HepG2 (cell line): ENCODE results near the gene APC2. TPM values are rescaled to one million over a fixed set of nuclear protein-coding genes. Genes with fewer than 3 reads are reported as not detected.

Experiments
- ATAC-seq: fragments of 200-7000 bp; cut with Tn5 transposase; 3 replicates; pipeline ENCODE4 v1.9.1; 2020; ENCODE audit warnings: mild to moderate bottlenecking, moderate library complexity
- BruUV-seq: library from RNA; stranded (reverse); fragments of 400-500 nt; replicated peaks from 2 replicates; lab custom pipeline; 2021; lab: Mats Ljungman, UMichigan
- CTCF ChIA-PET: fragments of 300-600 bp; formaldehyde crosslinking; extraction: SDS; loops from one replicate; lab custom pipeline; 2021; ENCODE audit warnings: low total read pairs, inconsistent platforms, low intra/inter-chr PET ratio; lab: Yijun Ruan, JAX
- POLR2A ChIA-PET: fragments of 350-600 bp; sonication (Branson Sonifier 250); formaldehyde crosslinking; loops from one replicate; lab custom pipeline; 2020; ENCODE audit warnings: antibody characterized with exemption, inconsistent platforms; lab: Yijun Ruan, JAX
- DNase-seq: peaks from one replicate; pipeline ENCODE4 v3.0.0-alpha.2; 2015; ENCODE audit warnings: low spot score
- FAIRE-seq: peaks from 3 replicates; lab custom pipeline; 2011; peaks lifted over from hg19 to GRCh38; lab: Jason Lieb, UNC
- H2AFZ ChIP-seq: one replicate; pipeline ENCODE4 v1.6.1; 2011; ENCODE audit warnings: low read length, inconsistent platforms
- H3K27ac ChIP-seq: fragments of 300-600 bp; 3 replicates; pipeline ENCODE4 v1.8.0; 2011; ENCODE audit warnings: mixed run types, mild to moderate bottlenecking, mixed read lengths, low read length, inconsistent platforms; ENCODE audit not compliant: insufficient read depth; ENCODE audit errors: extremely low read length
- H3K27me3 ChIP-seq, 2 experiments: fragments of 200-600 bp in 1 of 2; 2 replicates in 1 of 2; 3 replicates in 1 of 2; pipeline versions ENCODE4 v1.6.0 to v1.8.0; 2011; ENCODE audit warnings: low read length in 2 of 2, mild to moderate bottlenecking in 2 of 2, moderate library complexity in 2 of 2, inconsistent platforms in 1 of 2; ENCODE audit not compliant: insufficient read depth in 2 of 2, control insufficient read depth in 1 of 2
- H3K36me3 ChIP-seq, 2 experiments: fragments of 200-600 bp in 1 of 2; replicated peaks in 1 of 2; 2 replicates in 1 of 2; 3 replicates in 1 of 2; pipeline versions ENCODE4 v1.5.1 to v1.8.0; 2011; ENCODE audit warnings: low read length in 2 of 2, inconsistent platforms in 1 of 2; ENCODE audit not compliant: insufficient read depth in 2 of 2, control insufficient read depth in 1 of 2
- H3K4me1 ChIP-seq: 2 replicates; pipeline ENCODE4 v1.5.1; 2012; ENCODE audit warnings: low read length, inconsistent platforms; ENCODE audit not compliant: insufficient read depth
- H3K4me2 ChIP-seq: 2 replicates; pipeline ENCODE4 v1.6.0; 2011; ENCODE audit warnings: low read depth, low read length, inconsistent platforms
- H3K4me3 ChIP-seq, 3 experiments: fragments of 200-600 bp in 1 of 3; sonication (generic), shearing (Covaris generic) in 1 of 3; replicated peaks in 1 of 3; 2 replicates each; pipeline ENCODE4 v1.5.1; 2011 to 2016; ENCODE audit warnings: low read length in 3 of 3, inconsistent platforms in 2 of 3, low read depth in 2 of 3, mild to moderate bottlenecking in 2 of 3, control low read depth in 1 of 3, mixed read lengths in 1 of 3; ENCODE audit not compliant: insufficient read depth in 1 of 3
- H3K79me2 ChIP-seq: one replicate; pipeline ENCODE4 v1.6.1; 2011; ENCODE audit warnings: low read length, inconsistent platforms; ENCODE audit not compliant: insufficient read depth
- H3K9ac ChIP-seq: 2 replicates; pipeline ENCODE4 v1.6.0; 2011; ENCODE audit warnings: mild to moderate bottlenecking, low read depth, low read length, inconsistent platforms; ENCODE audit not compliant: insufficient read depth
- H3K9me3 ChIP-seq: 2 replicates; pipeline ENCODE4 v1.5.1; 2012; ENCODE audit warnings: mild to moderate bottlenecking, low read length
- H4K20me1 ChIP-seq: 2 replicates; pipeline ENCODE4 v1.6.0; 2011; ENCODE audit warnings: inconsistent platforms, mild to moderate bottlenecking, low read length, moderate library complexity; ENCODE audit not compliant: insufficient read depth
- ATF7 ChIP-seq, 2 experiments: fragments of 450-650 bp in 1 of 2; sonication (generic) in 1 of 2; formaldehyde crosslinking in 1 of 2; IDR thresholded peaks; 2 replicates each; pipeline versions ENCODE4 v1.4.0 to v1.6.1; 2016 to 2020; ENCODE audit warnings: antibody characterized with exemption in 1 of 2, mild to moderate bottlenecking in 1 of 2, missing genetic modification reagents in 1 of 2
- MTA1 ChIP-seq: sonication (generic); formaldehyde crosslinking; IDR thresholded peaks from 2 replicates; pipeline ENCODE4 v1.4.0; 2020; ENCODE audit warnings: missing genetic modification reagents, mild to moderate bottlenecking, borderline replicate concordance
- NFYB ChIP-seq: sonication (generic); formaldehyde crosslinking; IDR thresholded peaks from 2 replicates; pipeline ENCODE4 v1.4.0; 2020; ENCODE audit warnings: missing genetic modification reagents
- NR3C1 ChIP-seq: sonication (generic); formaldehyde crosslinking; IDR thresholded peaks from 2 replicates; pipeline ENCODE4 v1.4.0; 2020; ENCODE audit warnings: missing genetic modification reagents
- PCBP2 ChIP-seq: fragments of 200-400 bp; formaldehyde crosslinking; optimal IDR thresholded peaks from 2 replicates; pipeline ENCODE3; 2018; ENCODE audit warnings: low read length, low read depth; ENCODE audit not compliant: poor library complexity, severe bottlenecking
- RARA ChIP-seq: IDR thresholded peaks from 2 replicates; pipeline ENCODE4 v1.6.1; 2016; ENCODE audit warnings: missing genetic modification reagents, missing compliant biosample characterization
- SIN3B ChIP-seq: fragments of 150-350 bp; IDR thresholded peaks from 2 replicates; pipeline ENCODE4 v1.6.1; 2014; ENCODE audit warnings: low read length
- SOX13 ChIP-seq, 3 experiments: fragments of 450-650 bp in 1 of 3; sonication (generic) in 1 of 3; formaldehyde crosslinking in 1 of 3; IDR thresholded peaks in 2 of 3; conservative IDR thresholded peaks in 1 of 3; 2 replicates each; pipeline versions ENCODE4 v1.5.0 to v1.6.1; 2016 to 2020; ENCODE audit warnings: antibody characterized with exemption in 1 of 3, mild to moderate bottlenecking in 1 of 3, missing compliant biosample characterization in 1 of 3, missing genetic modification reagents in 1 of 3, moderate library complexity in 1 of 3
- SRSF9 ChIP-seq: fragments of 200-400 bp; formaldehyde crosslinking; IDR thresholded peaks from 2 replicates; pipeline ENCODE4 v1.6.1; 2018; ENCODE audit warnings: borderline replicate concordance, mild to moderate bottlenecking, low read depth, low read length; ENCODE audit not compliant: insufficient read depth, poor library complexity, severe bottlenecking
- ZNF44 ChIP-seq: sonication (generic); formaldehyde crosslinking; IDR thresholded peaks from 2 replicates; pipeline ENCODE4 v1.5.1; 2020; ENCODE audit warnings: mild to moderate bottlenecking, missing genetic modification reagents
- ZSCAN9 ChIP-seq: IDR thresholded peaks from 2 replicates; pipeline ENCODE4 v1.6.1; 2016; ENCODE audit warnings: borderline replicate concordance
- WGBS: methylation state at CpG from one replicate; pipeline ENCODE4 v1.1.6; 2017; ENCODE audit warnings: low lambda C conversion rate; 5-methylcytosine and 5-hydroxymethylcytosine counted together
- in situ Hi-C: cut with HindIII; loops from 2 replicates; pipeline ENCODE4 v1.10.0; 2017; ENCODE audit warnings: low pct_unique_long_range_greater_than_20kb; ENCODE audit not compliant: extremely low pct_ligation_motif_present
- intact Hi-C: fragments of 100-400 bp; cut with micrococcal nuclease; formaldehyde crosslinking; loops from one replicate; pipeline ENCODE4 v1.10.0; 2022; ENCODE audit not compliant: unreplicated experiment
- polyA plus RNA-seq, 8 experiments: library from polyadenylated mRNA; depleted of rRNA in 3 of 8; stranded (reverse) in 7 of 8; unstranded in 1 of 8; fragments of >200 nt; fragmentation: Illumina TruSeq in 4 of 8; extraction: Trizol in 4 of 8; gene quantifications; 2 replicates each; pipeline versions ENCODE4 v1.2.1 to v1.2.3, GENCODE V29; 2011 to 2016; ENCODE audit warnings: low read depth in 4 of 8, missing spikeins in 1 of 8, mixed read lengths in 1 of 8; ENCODE audit not compliant: insufficient read depth in 1 of 8
- total RNA-seq, 5 experiments: library from RNA; depleted of rRNA; stranded (reverse); fragments of >200 nt; fragmentation: Illumina TruSeq; extraction: Trizol; gene quantifications; 2 replicates each; pipeline ENCODE4 v1.2.3, GENCODE V29; 2016; ENCODE audit warnings: low read depth in 1 of 5
- TF ChIP-seq, protein P1 (sequence below): IDR thresholded peaks from 2 replicates; pipeline ENCODE4 v1.6.1; 2018; ENCODE audit warnings: missing genetic modification reagents
- TF ChIP-seq, protein P2 (sequence below): sonication (generic); formaldehyde crosslinking; IDR thresholded peaks from 2 replicates; pipeline ENCODE4 v1.5.1; 2020; ENCODE audit warnings: missing genetic modification reagents, mild to moderate bottlenecking, borderline replicate concordance
- TF ChIP-seq, protein P3 (sequence below), 2 experiments: fragments of 450-650 bp in 1 of 2; sonication (generic) in 1 of 2; formaldehyde crosslinking; IDR thresholded peaks; 2 replicates each; pipeline versions ENCODE4 v1.5.0 to v1.8.0; 2020 to 2022; ENCODE audit warnings: mild to moderate bottlenecking in 1 of 2, missing genetic modification reagents in 1 of 2

APC2 gene
- total and polyA plus RNA-seq, 2 of the 13 experiments (the other 11 are each of a cell fraction or from before 2014, with no cell fraction given), result 0.08 to 0.22 TPM

DNA sequence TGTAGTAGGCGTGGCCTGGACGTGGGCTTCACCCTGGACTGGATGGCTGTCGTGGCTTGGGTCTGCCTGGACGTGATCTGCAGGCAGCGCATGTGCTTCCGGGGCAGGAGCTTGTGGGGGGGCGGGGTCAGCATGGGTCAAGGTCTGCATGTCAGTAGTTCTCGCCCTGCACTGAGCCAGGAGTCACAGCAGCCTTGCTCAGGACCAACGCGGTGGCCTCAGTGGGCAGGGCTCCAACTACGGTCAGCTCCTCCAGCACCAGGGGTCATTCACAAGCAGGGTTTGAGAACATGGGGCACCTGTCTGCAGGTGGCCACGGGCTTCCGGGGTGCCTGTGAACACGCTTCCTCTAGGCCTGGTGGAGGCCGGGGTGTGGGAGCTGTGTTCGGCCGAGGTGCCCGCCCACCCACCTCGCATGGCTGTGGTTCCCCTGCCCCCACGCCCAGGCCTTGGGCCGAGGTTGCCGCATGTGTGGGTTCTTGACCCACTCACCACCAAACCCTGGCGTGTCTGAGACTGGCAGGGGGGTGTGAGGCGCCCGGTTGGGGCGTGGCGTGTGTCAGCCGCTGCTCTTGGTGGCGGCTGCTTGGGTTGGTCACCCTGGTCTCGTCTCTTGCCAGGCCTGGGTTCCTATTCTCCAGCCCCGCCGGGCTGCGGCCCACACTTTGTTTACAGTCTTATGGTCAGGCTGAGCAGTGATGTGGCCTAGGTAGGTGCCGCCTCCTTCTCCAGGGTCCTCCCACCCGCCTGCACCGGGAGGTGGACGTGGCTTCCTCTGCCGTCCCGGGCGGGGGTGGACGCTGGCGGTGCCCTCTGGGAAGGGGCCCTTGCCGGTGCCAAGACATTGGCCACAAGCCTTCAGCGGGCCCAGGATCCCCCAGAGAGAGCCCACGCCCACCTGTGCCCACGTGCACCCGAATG is 16.5 kb upstream of the APC2 start:
- in situ Hi-C loops (no loop called here), intact Hi-C loops (no loop called here)
- Histone ChIP-seq H3K79me2 (peaks cover 3% of the 10 kb centered on the region), H2AFZ (no peak overlapping the region), H3K27me3 (no peaks in the 10 kb centered on the region), H3K9ac (no peak overlapping the region), H3K27ac (no peak overlapping the region), H3K4me2 (no peak overlapping the region), H3K9me3 (no peaks in the 10 kb centered on the region), H3K4me1 (peaks cover 9% of the 10 kb centered on the region), H3K4me3 (no peak overlapping the region), H3K36me3 (peaks cover 26 to 53% of the 10 kb centered on the region in 2 experiments), H4K20me1 (no peaks in the 10 kb centered on the region)
- ATAC-seq (no peak), DNase-seq (no peak), FAIRE-seq (no peak)
- ChIA-PET CTCF (no interaction called here), POLR2A (interaction anchor here (0.6 kb wide), 1 partner anchor 57 kb away, joined by 3 read pairs; the partner anchor contains the start of gene REEP6)
- WGBS, result 92% methylated on average over 23 of the region's 47 CpGs
- no TSS peak for BruUV-seq
- TF ChIP-seq NFYB (no peak), SOX13 (IDR thresholded peaks at IDR 0.05) (no peak), SOX13 (CRISPR knock-in tag; conservative IDR thresholded peaks at IDR 0.05 in 1 of 2, IDR thresholded peaks at IDR 0.05 in 1 of 2) (no peak), NR3C1 (CRISPR knock-in tag) (no peak), SRSF9 (no peak), SIN3B (no peak), PCBP2 (no peak), ZSCAN9 (no peak), MTA1 (no peak), RARA (CRISPR knock-in tag) (0 out of 2 replicates have a peak, but pooled peaks have one; percentile 12), ZNF44 (CRISPR knock-in tag) (no peak), ATF7 (IDR thresholded peaks at IDR 0.05) (no peak), ATF7 (CRISPR knock-in tag; IDR thresholded peaks at IDR 0.05) (no peak)
- TF ChIP-seq, protein P1, sequence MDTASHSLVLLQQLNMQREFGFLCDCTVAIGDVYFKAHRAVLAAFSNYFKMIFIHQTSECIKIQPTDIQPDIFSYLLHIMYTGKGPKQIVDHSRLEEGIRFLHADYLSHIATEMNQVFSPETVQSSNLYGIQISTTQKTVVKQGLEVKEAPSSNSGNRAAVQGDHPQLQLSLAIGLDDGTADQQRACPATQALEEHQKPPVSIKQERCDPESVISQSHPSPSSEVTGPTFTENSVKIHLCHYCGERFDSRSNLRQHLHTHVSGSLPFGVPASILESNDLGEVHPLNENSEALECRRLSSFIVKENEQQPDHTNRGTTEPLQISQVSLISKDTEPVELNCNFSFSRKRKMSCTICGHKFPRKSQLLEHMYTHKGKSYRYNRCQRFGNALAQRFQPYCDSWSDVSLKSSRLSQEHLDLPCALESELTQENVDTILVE (CRISPR knock-in tag), result no peak
- TF ChIP-seq, protein P2, sequence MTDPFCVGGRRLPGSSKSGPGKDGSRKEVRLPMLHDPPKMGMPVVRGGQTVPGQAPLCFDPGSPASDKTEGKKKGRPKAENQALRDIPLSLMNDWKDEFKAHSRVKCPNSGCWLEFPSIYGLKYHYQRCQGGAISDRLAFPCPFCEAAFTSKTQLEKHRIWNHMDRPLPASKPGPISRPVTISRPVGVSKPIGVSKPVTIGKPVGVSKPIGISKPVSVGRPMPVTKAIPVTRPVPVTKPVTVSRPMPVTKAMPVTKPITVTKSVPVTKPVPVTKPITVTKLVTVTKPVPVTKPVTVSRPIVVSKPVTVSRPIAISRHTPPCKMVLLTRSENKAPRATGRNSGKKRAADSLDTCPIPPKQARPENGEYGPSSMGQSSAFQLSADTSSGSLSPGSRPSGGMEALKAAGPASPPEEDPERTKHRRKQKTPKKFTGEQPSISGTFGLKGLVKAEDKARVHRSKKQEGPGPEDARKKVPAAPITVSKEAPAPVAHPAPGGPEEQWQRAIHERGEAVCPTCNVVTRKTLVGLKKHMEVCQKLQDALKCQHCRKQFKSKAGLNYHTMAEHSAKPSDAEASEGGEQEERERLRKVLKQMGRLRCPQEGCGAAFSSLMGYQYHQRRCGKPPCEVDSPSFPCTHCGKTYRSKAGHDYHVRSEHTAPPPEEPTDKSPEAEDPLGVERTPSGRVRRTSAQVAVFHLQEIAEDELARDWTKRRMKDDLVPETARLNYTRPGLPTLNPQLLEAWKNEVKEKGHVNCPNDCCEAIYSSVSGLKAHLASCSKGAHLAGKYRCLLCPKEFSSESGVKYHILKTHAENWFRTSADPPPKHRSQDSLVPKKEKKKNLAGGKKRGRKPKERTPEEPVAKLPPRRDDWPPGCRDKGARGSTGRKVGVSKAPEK (CRISPR knock-in tag), result no peak
- TF ChIP-seq, protein P3, sequence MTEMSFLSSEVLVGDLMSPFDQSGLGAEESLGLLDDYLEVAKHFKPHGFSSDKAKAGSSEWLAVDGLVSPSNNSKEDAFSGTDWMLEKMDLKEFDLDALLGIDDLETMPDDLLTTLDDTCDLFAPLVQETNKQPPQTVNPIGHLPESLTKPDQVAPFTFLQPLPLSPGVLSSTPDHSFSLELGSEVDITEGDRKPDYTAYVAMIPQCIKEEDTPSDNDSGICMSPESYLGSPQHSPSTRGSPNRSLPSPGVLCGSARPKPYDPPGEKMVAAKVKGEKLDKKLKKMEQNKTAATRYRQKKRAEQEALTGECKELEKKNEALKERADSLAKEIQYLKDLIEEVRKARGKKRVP (CRISPR knock-in tag; IDR thresholded peaks at IDR 0.05), result no peak
